Activated CD8-positive, alpha-beta memory T cell treated with anti-CD3 and anti-CD28 coated beads, Interleukin-2, amount 50 U/mL, for 1 hour (primary cell): ENCODE results near the gene RGS10.
A peak's percentile ranks its signal among the peaks of the same experiment; 100 is the strongest.
"Not testable (repeated sequence)": the region's sequence is repeated elsewhere in the genome, so short reads cannot be mapped to it uniquely, and the experiment has no call there.

Source experiments
- DNase-seq: peaks from one replicate; pipeline ENCODE4 v3.0.0-alpha.2; 2020; ENCODE audit errors: extremely low read depth

Gene RGS10, protein sequence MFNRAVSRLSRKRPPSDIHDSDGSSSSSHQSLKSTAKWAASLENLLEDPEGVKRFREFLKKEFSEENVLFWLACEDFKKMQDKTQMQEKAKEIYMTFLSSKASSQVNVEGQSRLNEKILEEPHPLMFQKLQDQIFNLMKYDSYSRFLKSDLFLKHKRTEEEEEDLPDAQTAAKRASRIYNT

GRCh38 chr10:119542357-119542987 is at the start of gene RGS10:
RGS10 (minus strand) TSS chr10:119542719; CDS start chr10:119542638, 81 bp downstream.
- peak; percentile 60 for DNase-seq

DNA sequence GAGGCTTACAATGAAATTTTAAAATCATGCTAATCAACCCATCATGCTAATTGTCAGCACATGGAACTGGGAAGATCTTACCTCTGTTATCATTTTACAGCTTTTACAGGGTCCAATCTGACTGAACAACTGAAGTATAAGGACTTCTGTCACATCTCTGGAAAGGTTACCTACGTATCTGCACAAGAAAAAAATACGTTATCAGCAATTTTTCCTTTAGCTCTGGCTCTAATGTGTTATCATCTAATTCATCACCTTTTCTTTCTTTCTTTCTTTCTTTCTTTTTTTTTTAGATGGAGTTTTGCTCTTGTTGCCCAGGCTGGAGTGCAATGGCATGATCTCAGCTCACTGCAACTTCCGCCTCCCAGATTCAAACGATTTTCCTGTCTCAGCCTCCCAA is 45.6 kb upstream of the RGS10 start:
- no peak for DNase-seq

- DNase-seq: no peak
These were observed 35.8 kb upstream of the RGS10 start for GRCh38 chr10:119578355-119578754.

GRCh38 chr10:119575991-119576390 is 33.5 kb upstream of the RGS10 start:
- DNase-seq: no peak

DNA sequence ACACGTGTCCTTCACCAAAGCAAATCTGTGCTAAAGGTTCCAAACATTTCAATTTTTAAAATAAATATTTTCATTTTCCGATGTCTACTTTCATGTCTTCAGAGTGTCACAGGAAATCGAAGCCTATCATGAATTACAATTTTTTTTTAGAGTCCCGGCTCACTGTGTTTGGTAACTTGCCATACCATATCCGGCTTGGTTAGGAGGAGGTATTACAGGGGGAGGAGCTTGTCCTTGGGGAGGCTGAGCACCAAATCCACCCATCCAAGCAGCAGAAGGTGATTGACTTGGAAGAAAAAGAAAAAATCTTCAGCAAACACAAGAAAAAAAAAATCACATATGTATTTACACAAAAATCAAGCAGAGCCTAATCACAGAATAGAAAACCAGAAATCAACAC is 33.0 kb upstream of the RGS10 start:
- DNase-seq: no peak

- DNase-seq: no peak
These were observed 25.5 kb upstream of the RGS10 start for GRCh38 chr10:119567978-119568377.

- DNase-seq: no peak
These were observed 19.6 kb upstream of the RGS10 start for GRCh38 chr10:119562097-119562496.

GRCh38 chr10:119559511-119559910 is 17.0 kb upstream of the RGS10 start:
- DNase-seq: not testable (repeated sequence)

DNA sequence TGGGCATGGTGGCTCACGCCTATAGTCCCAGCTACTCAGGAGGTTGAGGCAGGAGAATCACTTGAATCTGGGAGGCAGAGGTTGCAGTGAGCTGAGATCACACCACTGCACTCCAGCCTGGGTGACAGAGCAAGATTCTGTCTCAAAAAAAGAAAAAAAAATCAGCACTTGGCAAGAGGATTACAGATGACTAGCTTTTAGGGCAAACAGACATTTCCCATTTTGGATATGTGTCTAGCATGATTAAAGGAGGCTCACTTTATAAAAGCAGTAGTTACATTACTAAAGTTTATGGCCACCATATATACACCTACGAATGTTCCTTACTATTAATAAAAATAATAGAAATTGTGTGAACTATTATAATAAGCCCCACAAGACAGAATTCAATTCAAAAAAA is 13.6 kb upstream of the RGS10 start:
- DNase-seq: not testable (repeated sequence)

- DNase-seq: no peak
These were observed 12.8 kb upstream of the RGS10 start for GRCh38 chr10:119555178-119555784.

DNA sequence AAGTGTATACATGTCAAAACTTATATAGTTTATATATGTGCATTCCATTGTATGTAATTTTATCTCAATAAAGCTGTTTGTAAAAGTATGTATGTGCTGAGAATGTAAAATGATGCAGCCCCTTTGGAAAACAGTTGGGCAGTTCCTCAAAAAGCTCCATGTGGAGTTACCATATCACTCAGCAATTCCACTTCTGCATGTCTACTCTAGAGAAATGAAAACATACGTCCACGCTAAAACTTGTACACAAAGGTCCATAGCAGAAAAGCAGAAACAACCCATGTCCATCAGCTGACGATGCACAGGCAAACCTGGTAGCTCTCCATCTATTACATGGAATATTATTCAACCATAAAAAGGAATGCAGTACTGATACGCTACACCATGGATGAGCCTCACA is 8.3 kb upstream of the RGS10 start:
- DNase-seq: no peak

- DNase-seq: no peak
These were observed 6.9 kb upstream of the RGS10 start for GRCh38 chr10:119549247-119549999.

DNA sequence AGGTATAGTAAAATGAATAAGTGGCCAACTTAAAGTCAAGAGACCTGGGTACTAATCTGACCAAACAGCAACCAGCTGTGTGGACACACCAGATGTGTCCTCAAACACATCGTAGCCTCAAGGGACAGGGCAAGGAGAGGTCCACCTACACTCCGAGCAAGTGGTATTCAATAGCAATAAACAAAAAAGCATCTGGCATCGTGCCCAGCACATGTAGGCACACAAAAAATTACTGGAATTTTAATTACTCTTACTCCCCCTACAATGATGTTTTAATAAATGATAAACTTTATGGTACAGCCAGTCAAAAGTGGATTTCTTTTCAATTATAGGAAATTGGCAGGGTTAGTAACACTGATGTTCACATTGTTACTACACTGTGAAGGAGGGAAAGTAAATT is 3.5 kb upstream of the RGS10 start:
- no peak for DNase-seq

- no peak for DNase-seq
These were observed 2.8 kb upstream of the RGS10 start for GRCh38 chr10:119545310-119545709.

- DNase-seq: no peak
These were observed 1.5 kb upstream of the RGS10 start for GRCh38 chr10:119543814-119544642.

DNA sequence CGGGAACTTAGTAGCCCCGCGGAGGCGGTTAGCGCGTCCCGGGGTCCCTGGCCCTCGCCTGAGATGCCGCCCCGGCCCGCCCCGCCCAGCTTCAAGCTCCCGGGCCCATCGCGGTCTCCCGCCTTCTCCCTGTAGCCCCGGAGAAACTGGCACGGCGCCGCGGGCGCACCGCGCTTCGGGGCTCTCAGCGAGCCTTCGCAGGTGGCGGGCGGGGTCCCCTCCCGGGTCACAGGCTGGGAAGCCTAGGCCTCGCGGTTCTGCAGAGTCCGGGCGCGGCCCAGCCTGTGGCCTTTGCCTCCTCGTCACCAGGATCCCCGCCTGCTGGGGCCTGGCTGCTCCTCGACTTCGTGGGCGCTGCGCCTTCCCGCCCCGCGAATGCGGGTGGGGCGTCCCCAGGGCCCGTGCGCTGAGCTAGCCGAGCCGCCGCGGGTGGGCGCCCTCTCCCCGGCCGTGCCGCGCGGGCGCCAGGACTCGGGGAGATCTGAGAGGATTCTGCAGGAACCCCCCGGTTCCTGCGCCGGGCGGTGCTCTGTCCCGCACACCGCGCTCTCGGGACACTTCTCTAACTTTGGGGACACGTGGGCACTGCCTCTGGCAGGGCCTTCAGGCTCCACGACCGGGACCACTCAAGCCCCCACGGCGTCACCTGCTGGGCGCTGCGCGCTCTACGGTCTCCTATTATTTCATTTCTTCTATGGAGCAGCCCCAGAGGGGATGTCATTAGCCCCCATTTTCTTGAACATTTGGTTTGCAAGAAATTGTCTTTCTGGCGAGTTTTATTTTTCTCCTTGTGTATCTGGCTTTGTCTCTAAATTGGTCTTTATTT is 682 bp upstream of the RGS10 start:
- peak; percentile 40 for DNase-seq

DNA sequence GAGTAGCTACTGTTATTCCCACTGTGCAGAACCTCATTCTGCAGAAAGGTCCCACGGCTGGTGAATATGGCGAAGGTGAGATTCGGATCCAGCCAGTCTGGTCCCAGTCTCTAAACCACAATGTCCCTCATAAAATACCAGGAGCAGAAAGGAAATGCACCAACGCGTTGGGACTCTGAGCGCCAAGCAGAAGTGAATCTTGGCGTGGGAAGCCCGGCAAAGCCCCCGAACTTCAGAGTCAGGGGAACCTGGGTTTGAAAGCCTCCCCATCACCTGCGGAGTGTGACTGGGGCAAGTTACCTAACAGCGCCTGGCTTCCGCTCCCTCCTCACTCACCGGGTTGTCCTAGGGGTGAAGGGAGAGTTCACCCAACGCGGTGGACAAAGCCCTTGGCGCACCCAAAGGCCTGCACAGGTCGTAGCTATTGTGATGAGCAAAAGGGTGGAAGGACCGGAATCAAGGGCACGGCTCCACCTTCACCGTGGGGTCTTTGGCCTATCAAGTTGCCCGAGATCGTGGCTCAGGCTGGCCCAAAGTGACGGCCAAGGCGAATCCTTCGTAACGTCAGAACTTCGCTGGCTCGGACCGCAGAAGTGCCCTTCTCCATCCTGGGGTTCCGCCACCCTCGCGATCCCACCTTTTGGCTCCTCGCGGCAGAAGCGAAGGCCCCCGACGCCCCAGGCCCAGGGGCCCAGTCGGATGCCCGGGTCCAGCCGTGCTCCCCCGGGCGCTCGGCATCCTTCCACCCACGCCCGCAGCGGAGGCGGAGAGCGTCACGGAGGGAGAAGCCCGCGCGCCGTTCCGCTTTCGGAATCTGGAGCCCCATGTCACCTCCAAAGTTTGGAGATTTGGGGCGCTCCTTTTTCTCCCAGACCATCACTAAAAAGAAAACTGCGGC is 811 bp downstream of the RGS10 start:
- DNase-seq: no peak

GRCh38 chr10:119541046-119541445 is 1.5 kb downstream of the RGS10 start:
- no peak for DNase-seq

GRCh38 chr10:119540038-119540437 is 2.5 kb downstream of the RGS10 start:
- DNase-seq: no peak

GRCh38 chr10:119539359-119539825 is 3.1 kb downstream of the RGS10 start:
- DNase-seq: no peak
